Caco-2 (cell line): ENCODE measurements around the gene B3GAT1. TPM values are rescaled to one million over a fixed set of nuclear protein-coding genes. Genes with fewer than 3 reads are reported as not detected.

ENCODE experiments used
- BruUV-seq: library from RNA; stranded (reverse); fragments of 400-500 nt; replicated peaks from 2 replicates; lab custom pipeline; 2021; lab: Mats Ljungman, UMichigan
- CTCF ChIA-PET: fragments of 300-600 bp; sonication (Branson Sonifier 250); formaldehyde crosslinking; loops from one replicate; lab custom pipeline; 2022; ENCODE audit warnings: antibody characterized with exemption; lab: Charles Lee
- POLR2A ChIA-PET: fragments of 300-600 bp; sonication (Branson Sonifier 250); formaldehyde crosslinking; loops from one replicate; lab custom pipeline; 2022; ENCODE audit warnings: antibody characterized with exemption; lab: Charles Lee
- DNase-seq, 2 experiments: peaks; one replicate each; pipeline versions ENCODE4 v3.0.0 to v3.0.0-alpha.2; 2020 to 2022
- H3K27me3 ChIP-seq: replicated peaks from 2 replicates; pipeline ENCODE4 v1.6.0; 2011; ENCODE audit warnings: low read length; ENCODE audit not compliant: control insufficient read depth, insufficient read depth
- H3K36me3 ChIP-seq: 2 replicates; pipeline ENCODE4 v1.5.1; 2011; ENCODE audit warnings: low read length; ENCODE audit not compliant: control insufficient read depth, insufficient read depth
- H3K4me1 ChIP-seq: fragments of 250-450 bp; sonication (Bioruptor Pico); 2 replicates; pipeline ENCODE4 v1.5.1; 2020; ENCODE audit warnings: mild to moderate bottlenecking
- H3K4me3 ChIP-seq: 2 replicates; pipeline ENCODE4 v1.5.1; 2011; ENCODE audit warnings: low read depth, mild to moderate bottlenecking, control low read depth, low read length
- H3K9me3 ChIP-seq: fragments of 250-450 bp; sonication (Bioruptor Pico); 2 replicates; pipeline ENCODE4 v1.5.1; 2020; ENCODE audit warnings: mild to moderate bottlenecking, moderate library complexity
- H3K27ac Mint-ChIP-seq: one replicate; pipeline ENCODE4 v1.8.0; 2022; ENCODE audit warnings: mixed read lengths; ENCODE audit not compliant: unreplicated experiment
- H3K27me3 Mint-ChIP-seq: one replicate; pipeline ENCODE4 v1.8.0; 2022; ENCODE audit warnings: mixed read lengths; ENCODE audit not compliant: insufficient read depth, unreplicated experiment
- H3K36me3 Mint-ChIP-seq: one replicate; pipeline ENCODE4 v1.8.0; 2022; ENCODE audit warnings: mild to moderate bottlenecking, mixed read lengths; ENCODE audit not compliant: insufficient read depth, unreplicated experiment
- H3K4me1 Mint-ChIP-seq: one replicate; pipeline ENCODE4 v1.8.0; 2022; ENCODE audit warnings: low read depth, mixed read lengths; ENCODE audit not compliant: unreplicated experiment
- H3K4me3 Mint-ChIP-seq: one replicate; pipeline ENCODE4 v1.8.0; 2022; ENCODE audit warnings: mild to moderate bottlenecking, moderate library complexity, mixed read lengths; ENCODE audit not compliant: unreplicated experiment
- H3K9me3 Mint-ChIP-seq: one replicate; pipeline ENCODE4 v1.8.0; 2022; ENCODE audit warnings: mixed read lengths; ENCODE audit not compliant: unreplicated experiment
- CTCF ChIP-seq, 2 experiments: fragments of 200-600 bp in 1 of 2; IDR thresholded peaks; 1 replicate in 1 of 2; 2 replicates in 1 of 2; pipeline versions ENCODE4 v1.5.1 to v1.8.0; 2011 to 2022; ENCODE audit warnings: antibody characterized with exemption in 1 of 2, control low read depth in 1 of 2, inconsistent platforms in 1 of 2, low read depth in 1 of 2, low read length in 1 of 2, mild to moderate bottlenecking in 1 of 2, moderate library complexity in 1 of 2; ENCODE audit not compliant: insufficient read depth in 1 of 2, severe bottlenecking in 1 of 2, unreplicated experiment in 1 of 2
- intact Hi-C: fragments of 100-400 bp; cut with micrococcal nuclease; formaldehyde crosslinking; loops from one replicate; pipeline ENCODE4 v1.10.0; 2022; ENCODE audit not compliant: unreplicated experiment
- total RNA-seq: library from RNA; stranded (reverse); gene quantifications from 2 replicates; pipeline ENCODE4 v1.2.3, GENCODE V29; 2022

Gene B3GAT1
- total RNA-seq, 1 experiment from 2014 or later = 0.11 TPM

- no peaks in the 10 kb centered on the region for H3K9me3 Mint-ChIP-seq
- no peak for DNase-seq
- H3K4me3 Mint-ChIP-seq = no peak overlapping the region
- no peak for TF ChIP-seq CTCF (IDR thresholded peaks at IDR 0.05; ENCODE audit: insufficient read depth in 1 of 2, low read depth in 1 of 2, low read length in 1 of 2, severe bottlenecking in 1 of 2, unreplicated experiment in 1 of 2)
- intact Hi-C loops = no loop called here
- H3K36me3 Mint-ChIP-seq = no peaks in the 10 kb centered on the region
- H3K4me1 ChIP-seq = peaks cover 5% of the 10 kb centered on the region; the same call in 1 of the 2 replicates
- no peaks in the 10 kb centered on the region for H3K36me3 ChIP-seq
- H3K9me3 ChIP-seq = no peaks in the 10 kb centered on the region
- H3K4me1 Mint-ChIP-seq = no peaks in the 10 kb centered on the region
- H3K27me3 Mint-ChIP-seq = peaks cover 38% of the 10 kb centered on the region
- H3K27me3 ChIP-seq = peaks cover 11% of the 10 kb centered on the region
- H3K4me3 ChIP-seq = no peak overlapping the region
- no peak overlapping the region for H3K27ac Mint-ChIP-seq
- ChIA-PET CTCF (no interaction called here), POLR2A (no interaction called here)
- BruUV-seq = no TSS peak
Observed at GRCh38 chr11:134407923-134408322, 4.1 kb downstream of the B3GAT1 start.

- Mint-ChIP-seq H3K36me3 (no peaks in the 10 kb centered on the region), H3K27ac (no peak overlapping the region), H3K27me3 (peaks cover 38% of the 10 kb centered on the region), H3K4me3 (no peak overlapping the region), H3K9me3 (no peaks in the 10 kb centered on the region), H3K4me1 (no peaks in the 10 kb centered on the region)
- DNase-seq = no peak
- CTCF ChIA-PET = no interaction called here
- TF ChIP-seq CTCF (IDR thresholded peaks at IDR 0.05; ENCODE audit: insufficient read depth in 1 of 2, low read depth in 1 of 2, low read length in 1 of 2, severe bottlenecking in 1 of 2, unreplicated experiment in 1 of 2) = no peak
- Histone ChIP-seq H3K27me3 (peaks cover 10% of the 10 kb centered on the region), H3K4me3 (no peak overlapping the region), H3K36me3 (no peaks in the 10 kb centered on the region), H3K4me1 (peaks cover under 1% of the 10 kb centered on the region; the same call in 1 of the 2 replicates), H3K9me3 (no peaks in the 10 kb centered on the region)
- POLR2A ChIA-PET = no interaction called here
- intact Hi-C loops = no loop called here
- BruUV-seq = no TSS peak
Observed at GRCh38 chr11:134407321-134407828, 4.7 kb downstream of the B3GAT1 start.

- Histone ChIP-seq H3K9me3 (no peaks in the 10 kb centered on the region), H3K4me3 (no peak overlapping the region), H3K4me1 (no peaks in the 10 kb centered on the region), H3K36me3 (no peaks in the 10 kb centered on the region), H3K27me3 (peaks cover 10% of the 10 kb centered on the region)
- Mint-ChIP-seq H3K9me3 (no peaks in the 10 kb centered on the region), H3K27me3 (peaks cover 38% of the 10 kb centered on the region), H3K36me3 (no peaks in the 10 kb centered on the region), H3K4me3 (no peak overlapping the region), H3K27ac (no peak overlapping the region), H3K4me1 (no peaks in the 10 kb centered on the region)
- no peak for DNase-seq
- TF ChIP-seq CTCF (IDR thresholded peaks at IDR 0.05; ENCODE audit: insufficient read depth in 1 of 2, low read depth in 1 of 2, low read length in 1 of 2, severe bottlenecking in 1 of 2, unreplicated experiment in 1 of 2) = no peak
- POLR2A ChIA-PET = no interaction called here
- CTCF ChIA-PET = interaction anchor here (0.5 kb wide), 1 partner anchor 144 kb away, joined by 3 read pairs; no protein-coding TSS in a partner anchor
- BruUV-seq = no TSS peak
- intact Hi-C loops = no loop called here
Observed at GRCh38 chr11:134406264-134407185, 5.5 kb downstream of the B3GAT1 start.
